ENCODE measurements around the gene ELFN2.
A peak's percentile ranks its signal among the peaks of the same experiment; 100 is the strongest.
"Not testable (repeated sequence)": the region's sequence is repeated elsewhere in the genome, so short reads cannot be mapped to it uniquely, and the experiment has no call there.

The ELFN2 gene

GRCh38 chr22:37427135-37427710 is at the start of gene ELFN2:
Gene ELFN2 (minus strand): TSS chr22:37427479. CDS start chr22:37375534, 51,945 bp downstream.
- DNase-seq: no peak

DNA sequence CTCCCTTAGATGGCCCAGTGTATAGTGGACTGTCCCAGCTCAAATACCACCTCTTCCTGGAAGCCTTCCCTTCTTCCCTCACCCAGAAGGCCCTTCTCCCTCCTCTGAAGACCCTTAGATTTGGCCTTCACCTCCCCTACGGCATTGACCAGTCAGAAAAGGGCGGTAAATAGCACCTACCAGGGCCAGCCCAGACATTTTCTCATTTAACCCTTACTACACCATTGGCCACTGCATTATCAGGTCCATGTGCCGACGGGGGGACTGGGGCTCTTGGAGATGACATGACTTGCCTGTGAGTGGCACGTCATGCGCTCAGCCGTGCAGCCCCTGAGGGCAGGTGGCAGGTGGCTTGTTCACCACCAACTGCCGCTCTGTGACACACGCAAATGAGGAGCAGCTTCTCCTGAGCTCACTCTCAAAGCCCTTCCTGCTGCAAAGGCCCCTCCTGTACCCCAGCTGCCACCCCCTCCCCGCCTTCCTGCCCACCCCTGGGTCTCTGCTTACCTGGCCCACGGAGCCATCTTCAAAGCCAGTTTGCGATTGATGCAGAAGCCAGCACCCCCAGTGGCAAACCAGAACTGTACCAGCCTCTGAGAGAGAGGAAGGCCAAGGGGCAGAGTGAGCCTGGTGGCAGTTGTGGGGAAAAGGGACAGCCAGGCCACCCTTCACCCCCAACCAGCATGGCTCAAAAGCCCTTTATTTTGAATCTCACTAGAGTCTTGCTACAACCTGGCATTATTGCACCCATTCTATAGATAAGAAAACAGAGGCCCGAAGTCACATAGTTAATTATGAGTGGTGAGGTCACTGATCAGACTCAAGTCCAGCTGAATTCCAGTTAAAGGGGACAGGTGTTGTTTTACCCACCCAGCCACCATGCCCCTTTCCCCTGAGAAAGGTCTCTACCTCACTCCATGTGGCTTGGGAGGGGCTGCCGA is 49.4 kb upstream of the ELFN2 start:
- DNase-seq: no peak

- no peak for DNase-seq
Measured at GRCh38 chr22:37474447-37475090, 47.3 kb upstream of the ELFN2 start.

GRCh38 chr22:37473437-37473946 is 46.2 kb upstream of the ELFN2 start:
- DNase-seq: no peak

- DNase-seq: peak; percentile 81
Measured at GRCh38 chr22:37472418-37473006, 45.2 kb upstream of the ELFN2 start.

DNA sequence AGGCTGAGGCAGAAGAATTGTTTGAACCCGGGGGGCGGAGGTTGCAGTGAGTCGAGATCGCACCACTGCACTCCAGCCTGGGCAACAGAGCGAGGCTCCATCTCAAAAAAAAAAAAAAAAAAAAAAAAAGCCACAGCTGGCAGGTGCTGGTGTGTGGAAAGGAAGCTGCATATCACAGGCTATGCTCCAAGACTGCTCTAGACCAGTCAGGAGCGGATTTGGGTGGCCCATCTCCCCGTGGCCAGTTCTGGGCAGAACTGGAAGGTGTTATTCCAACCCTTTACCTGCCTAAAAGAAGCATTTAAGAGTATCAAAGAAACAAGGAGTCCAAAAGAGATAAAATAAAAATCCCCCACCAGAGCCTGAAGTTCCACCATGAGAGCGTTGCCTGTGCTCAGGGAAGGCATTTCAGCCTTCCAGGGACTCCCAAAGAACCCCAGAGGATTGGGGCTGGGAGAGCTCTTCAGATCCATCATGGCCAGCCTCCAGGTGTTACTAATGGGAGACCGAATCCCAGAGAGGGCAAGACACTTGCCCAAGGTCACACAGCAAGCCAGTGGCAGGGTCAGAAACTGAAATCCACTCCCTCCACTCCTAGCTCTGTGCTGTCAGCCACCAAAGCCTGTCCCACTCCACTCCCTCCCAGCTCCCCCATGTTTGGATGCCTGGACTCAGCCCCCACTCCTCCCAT is 44.6 kb upstream of the ELFN2 start:
- DNase-seq: no peak

DNA sequence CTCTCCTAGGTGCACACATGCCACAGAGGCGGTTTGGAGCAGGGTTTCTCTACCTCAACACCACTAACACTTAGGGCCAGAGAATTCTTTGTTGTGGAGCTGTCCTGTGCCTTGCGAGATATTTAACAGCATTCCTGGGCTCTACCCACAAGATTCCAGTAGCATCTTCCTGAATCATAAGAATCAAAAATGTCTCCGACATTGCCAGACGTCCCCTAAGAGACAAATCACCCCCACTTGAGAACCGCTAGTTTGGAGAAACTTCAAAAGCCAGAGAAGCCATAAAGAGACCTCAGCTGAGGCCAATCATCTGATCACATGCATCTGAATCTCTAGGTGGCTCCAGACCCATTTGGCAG is 42.8 kb upstream of the ELFN2 start:
- DNase-seq: no peak

GRCh38 chr22:37469416-37470086 is 42.3 kb upstream of the ELFN2 start:
- no peak for DNase-seq

GRCh38 chr22:37468201-37468695 is 41.0 kb upstream of the ELFN2 start:
- DNase-seq: not testable (repeated sequence)

DNA sequence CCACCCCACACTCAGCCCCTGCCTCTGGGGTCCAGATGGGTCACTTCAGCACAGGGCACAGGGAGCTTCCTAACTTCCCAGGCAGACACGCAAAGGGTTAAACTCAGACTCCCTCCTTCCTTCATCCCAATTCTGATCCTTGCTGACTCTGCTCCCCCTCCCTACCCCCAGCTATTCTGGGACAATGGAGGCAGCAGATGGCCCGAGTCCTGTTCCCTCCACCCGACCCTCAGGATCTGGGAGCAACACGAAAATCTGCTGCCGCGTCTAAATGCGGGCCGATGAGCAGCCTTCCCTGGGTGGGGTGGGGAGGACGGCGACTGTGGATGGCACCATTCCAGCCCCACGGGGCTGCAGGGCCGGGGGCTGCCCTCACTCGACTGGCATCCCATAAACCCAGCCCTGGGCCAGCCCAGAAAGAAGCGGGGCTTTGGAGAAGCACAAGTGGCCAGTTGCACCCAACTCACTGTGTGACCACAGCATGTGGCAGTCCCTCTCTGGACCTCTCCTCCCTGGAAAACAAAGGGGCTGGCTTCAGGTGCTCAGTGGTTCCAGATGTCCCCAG is 40.2 kb upstream of the ELFN2 start:
- DNase-seq: no peak

GRCh38 chr22:37464181-37464580 is 36.9 kb upstream of the ELFN2 start:
- DNase-seq: no peak

DNA sequence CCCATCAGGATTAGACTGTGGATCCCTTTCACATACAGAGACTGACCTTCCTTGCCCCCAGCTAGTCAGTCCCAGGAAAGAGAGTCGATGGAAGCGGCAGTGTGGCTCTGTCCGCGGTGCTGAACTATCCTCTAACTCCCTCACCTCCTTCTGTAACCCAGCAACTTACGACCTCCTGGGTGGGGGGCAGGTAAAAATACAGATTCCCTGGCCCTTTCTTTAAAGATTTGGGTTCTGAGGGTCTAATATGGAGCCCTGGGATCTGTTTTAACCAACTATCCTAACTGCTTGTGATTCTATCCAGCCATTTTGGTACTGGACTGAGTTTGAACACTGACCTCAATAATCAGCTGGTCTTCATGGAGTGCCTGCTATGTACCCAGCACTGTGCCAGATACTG is 35.7 kb upstream of the ELFN2 start:
- DNase-seq: no peak

GRCh38 chr22:37462436-37462835 is 35.2 kb upstream of the ELFN2 start:
- DNase-seq: no peak

GRCh38 chr22:37461961-37462360 is 34.7 kb upstream of the ELFN2 start:
- no peak for DNase-seq

GRCh38 chr22:37460684-37461083 is 33.4 kb upstream of the ELFN2 start:
- DNase-seq: no peak

- no peak for DNase-seq
Measured at GRCh38 chr22:37459206-37459605, 31.9 kb upstream of the ELFN2 start.

DNA sequence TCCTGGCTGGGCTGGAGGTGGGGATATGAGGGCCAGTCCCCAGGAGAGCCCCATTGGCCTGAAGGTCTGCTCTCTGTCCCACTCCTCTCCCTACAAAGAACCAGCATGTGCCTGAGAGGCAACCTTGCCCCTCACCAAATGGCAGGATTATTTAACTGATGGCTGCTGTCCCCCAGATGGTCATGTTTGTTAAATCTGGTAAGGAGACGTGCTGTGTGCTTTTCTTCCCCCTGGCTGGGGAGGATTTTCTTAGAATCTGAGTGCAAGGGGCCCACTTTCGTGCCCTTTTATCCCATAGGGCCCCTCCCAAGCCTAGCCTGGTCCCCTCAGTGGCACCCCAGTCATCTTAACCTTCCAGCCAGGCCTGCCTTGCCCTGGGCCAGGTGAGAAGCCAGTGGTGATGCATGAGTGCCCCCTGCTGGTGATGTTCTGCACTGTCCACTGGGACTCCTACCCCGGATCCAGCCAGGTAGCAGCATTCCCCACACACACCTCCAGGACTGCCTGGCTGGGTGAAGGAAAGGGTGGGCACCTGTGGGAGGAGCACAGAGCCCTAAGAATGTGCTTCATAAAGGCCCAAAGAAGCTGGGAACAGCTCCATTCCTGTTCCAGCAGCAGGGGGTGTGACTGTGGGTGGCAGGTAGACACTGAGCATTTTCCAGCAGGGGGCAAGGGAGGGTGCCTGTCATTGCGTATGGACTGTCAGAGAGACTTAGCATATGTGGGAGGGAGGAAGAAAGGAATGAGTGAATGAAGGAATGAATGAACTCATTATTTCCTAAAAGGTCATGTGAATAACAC is 30.0 kb upstream of the ELFN2 start:
- peak; percentile 93 for DNase-seq

DNA sequence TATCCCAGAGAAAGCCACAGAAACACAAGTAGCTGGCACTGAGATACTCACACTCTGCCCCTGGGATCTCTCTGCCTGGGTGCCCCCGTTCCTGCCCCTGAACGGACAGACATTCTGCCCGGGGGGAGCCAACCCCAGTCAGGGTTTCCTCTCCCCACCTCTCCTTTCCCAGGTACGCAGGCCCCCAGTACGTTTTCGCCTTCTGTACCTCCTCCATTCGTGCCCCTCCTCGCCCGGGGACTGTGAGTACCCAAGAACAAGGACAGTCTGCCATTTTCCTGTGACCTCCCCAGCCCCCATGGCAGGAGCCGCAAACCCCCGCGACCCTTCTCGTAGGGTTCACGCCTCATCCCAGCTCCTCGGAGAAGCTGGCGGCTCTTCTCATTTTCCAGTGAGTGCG is 29.1 kb upstream of the ELFN2 start:
- DNase-seq: no peak

DNA sequence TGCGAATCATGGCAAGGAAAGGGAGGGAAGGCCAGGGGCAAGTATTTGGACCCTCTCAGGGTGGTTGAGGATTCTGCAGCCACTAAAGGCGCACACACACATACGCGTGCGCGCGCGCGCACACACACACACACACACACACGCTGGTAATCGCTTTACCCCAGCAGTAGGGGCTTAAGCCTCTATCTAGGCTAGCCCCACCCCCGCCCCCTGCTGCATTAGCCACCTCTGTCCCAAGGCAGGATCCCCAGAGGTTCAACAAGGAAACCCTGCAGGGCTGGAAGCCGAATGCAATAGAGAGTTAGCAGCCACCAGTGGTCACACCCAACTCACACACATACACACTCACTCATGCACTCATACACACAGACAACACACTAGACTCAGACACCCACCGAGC is 28.6 kb upstream of the ELFN2 start:
- no peak for DNase-seq

DNA sequence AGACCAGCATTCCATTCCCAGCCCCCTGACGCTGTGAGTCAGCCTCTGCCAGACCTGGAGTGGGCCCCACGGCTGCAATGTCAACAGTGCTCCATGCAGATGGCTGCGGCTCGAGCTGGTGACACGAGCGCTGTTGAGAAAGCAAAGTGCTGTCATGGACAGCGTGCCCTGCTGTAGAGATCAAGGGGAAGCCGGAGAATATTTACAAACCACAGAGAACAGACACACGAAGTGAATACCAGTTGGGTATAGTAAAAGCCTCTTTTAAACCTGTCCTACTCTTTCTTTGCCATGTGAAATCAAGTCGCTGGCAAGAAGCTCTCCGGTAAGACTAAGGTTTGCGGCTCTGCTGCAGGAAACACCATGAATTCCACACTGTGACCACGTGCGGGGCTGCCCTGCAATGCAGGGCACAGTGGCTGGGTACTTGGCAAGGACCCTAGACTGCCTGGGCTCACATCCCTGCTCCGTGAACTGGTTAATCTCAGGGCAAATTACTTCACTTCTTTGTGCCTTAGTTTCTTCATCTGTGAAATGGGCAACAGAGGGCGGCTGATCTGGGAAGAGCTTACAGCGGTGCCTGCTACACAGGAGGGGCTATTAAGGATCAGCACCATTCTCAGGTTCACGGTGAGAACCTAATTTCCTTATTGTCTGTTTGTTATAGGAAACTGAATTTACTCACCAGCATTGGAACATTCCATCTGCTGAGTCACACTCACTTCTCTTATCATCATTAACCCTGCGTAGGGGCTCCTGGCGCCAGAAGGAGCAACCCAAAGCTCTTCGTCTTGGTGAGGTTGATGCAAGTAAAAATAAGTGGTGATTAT is 27.8 kb upstream of the ELFN2 start:
- DNase-seq: no peak

Measured in activated effector memory CD4-positive, alpha-beta T cell treated with anti-CD3 and anti-CD28 coated beads, Interleukin-2, amount 50 U/mL, for 16 hours (primary cell).